ENCODE data around the gene NOSTRIN. TPM values are rescaled to one million over a fixed set of nuclear protein-coding genes. Genes with fewer than 3 reads are reported as not detected.
"Not testable (repeated sequence)": the region's sequence is repeated elsewhere in the genome, so short reads cannot be mapped to it uniquely, and the experiment has no call there.

NOSTRIN gene
- total RNA-seq, 4 donors from 2014 or later, result 10.1 to 48.1 (median 18.0) TPM

- no peaks in the 10 kb centered on the region for H3K36me3 ChIP-seq
- no peaks in the 10 kb centered on the region for H3K27me3 ChIP-seq
- H3K4me3 ChIP-seq (replicated peaks in 1 of 3), result no peak overlapping the region
- 85 to 91% methylated on average over 5 of the region's 5 CpGs for WGBS, 2 donors
- no peak for DNase-seq
- no peaks in the 10 kb centered on the region for H3K9me3 ChIP-seq
- no peak for TF ChIP-seq POLR2A (IDR thresholded peaks at IDR 0.05)
- TF ChIP-seq, protein P1, sequence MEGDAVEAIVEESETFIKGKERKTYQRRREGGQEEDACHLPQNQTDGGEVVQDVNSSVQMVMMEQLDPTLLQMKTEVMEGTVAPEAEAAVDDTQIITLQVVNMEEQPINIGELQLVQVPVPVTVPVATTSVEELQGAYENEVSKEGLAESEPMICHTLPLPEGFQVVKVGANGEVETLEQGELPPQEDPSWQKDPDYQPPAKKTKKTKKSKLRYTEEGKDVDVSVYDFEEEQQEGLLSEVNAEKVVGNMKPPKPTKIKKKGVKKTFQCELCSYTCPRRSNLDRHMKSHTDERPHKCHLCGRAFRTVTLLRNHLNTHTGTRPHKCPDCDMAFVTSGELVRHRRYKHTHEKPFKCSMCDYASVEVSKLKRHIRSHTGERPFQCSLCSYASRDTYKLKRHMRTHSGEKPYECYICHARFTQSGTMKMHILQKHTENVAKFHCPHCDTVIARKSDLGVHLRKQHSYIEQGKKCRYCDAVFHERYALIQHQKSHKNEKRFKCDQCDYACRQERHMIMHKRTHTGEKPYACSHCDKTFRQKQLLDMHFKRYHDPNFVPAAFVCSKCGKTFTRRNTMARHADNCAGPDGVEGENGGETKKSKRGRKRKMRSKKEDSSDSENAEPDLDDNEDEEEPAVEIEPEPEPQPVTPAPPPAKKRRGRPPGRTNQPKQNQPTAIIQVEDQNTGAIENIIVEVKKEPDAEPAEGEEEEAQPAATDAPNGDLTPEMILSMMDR (IDR thresholded peaks at IDR 0.05), result no peak
- intact Hi-C loops (cut with DNase I), result no loop called here
- H3K27ac ChIP-seq, result no peak overlapping the region
- H3K4me1 ChIP-seq, result peaks cover 0 to 4% of the 10 kb centered on the region in 2 donors
Observed at GRCh38 chr2:168790226-168790902, 12.1 kb upstream of the NOSTRIN start.

GRCh38 chr2:168791140-168791539, 11.3 kb upstream of the NOSTRIN start:
- H3K27me3 ChIP-seq; H3K27ac ChIP-seq; intact Hi-C loops (cut with DNase I); H3K4me1 ChIP-seq; H3K4me3 ChIP-seq (replicated peaks in 1 of 3); DNase-seq; H3K9me3 ChIP-seq; H3K36me3 ChIP-seq: not testable (repeated sequence)
- WGBS, 2 donors, result 85 to 98% methylated on average over 2 of the region's 2 CpGs

DNA sequence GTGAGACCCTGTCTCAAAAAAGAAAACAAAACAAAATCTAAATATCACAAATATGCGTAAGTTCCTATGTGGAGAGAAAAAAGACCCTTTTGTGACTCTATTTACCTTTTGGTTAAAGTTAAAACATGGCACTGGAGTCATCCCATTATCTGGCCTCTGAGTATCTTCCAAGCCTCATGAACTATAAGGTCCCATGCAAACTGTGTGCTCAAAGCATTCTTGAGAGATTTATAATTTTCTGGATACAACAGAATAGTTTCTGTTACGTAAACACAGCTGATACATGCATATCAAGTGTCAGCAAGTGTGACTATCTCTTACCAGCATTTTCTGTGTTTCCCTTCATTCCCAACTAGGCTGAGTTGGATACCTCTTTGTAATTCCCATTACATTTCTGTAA, 8.8 kb upstream of the NOSTRIN start:
- H3K27ac ChIP-seq, result no peak overlapping the region
- H3K9me3 ChIP-seq, result no peaks in the 10 kb centered on the region
- peaks cover 5% of the 10 kb centered on the region in 2 donors for H3K4me1 ChIP-seq
- 50 to 74% methylated on average over 2 of the region's 2 CpGs for WGBS, 2 donors
- H3K27me3 ChIP-seq, result no peaks in the 10 kb centered on the region
- intact Hi-C loops (cut with DNase I), result no loop called here
- H3K4me3 ChIP-seq (replicated peaks in 1 of 3), result no peak overlapping the region
- TF ChIP-seq, protein P1 (IDR thresholded peaks at IDR 0.05), result no peak
- no peak for TF ChIP-seq POLR2A (IDR thresholded peaks at IDR 0.05)
- DNase-seq, result no peak
- H3K36me3 ChIP-seq, result no peaks in the 10 kb centered on the region

DNA sequence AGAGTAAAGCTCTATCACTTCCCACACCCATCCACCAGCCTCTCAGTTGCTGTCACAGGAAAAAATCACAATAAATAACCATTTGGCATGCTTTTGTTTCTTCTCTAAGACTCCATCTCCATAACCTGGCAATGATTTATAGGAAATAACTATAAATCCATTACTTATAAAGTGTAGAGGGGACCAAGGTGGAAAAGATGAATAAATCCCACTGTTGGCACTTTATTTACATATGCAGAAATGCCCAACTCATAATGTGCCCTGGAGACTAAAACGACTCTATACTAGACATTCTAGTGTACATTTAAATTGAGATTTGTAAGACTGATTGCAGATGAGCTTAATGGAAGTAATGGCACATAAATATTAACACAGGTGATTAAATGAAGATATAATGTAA, 7.5 kb upstream of the NOSTRIN start:
- H3K4me3 ChIP-seq (replicated peaks in 1 of 3), result no peak overlapping the region
- H3K4me1 ChIP-seq, result peaks cover 15 to 18% of the 10 kb centered on the region in 2 donors
- WGBS, 2 donors, result 82 to 88% methylated on average over 1 of the region's 1 CpG
- TF ChIP-seq, protein P1 (IDR thresholded peaks at IDR 0.05), result no peak
- TF ChIP-seq POLR2A (IDR thresholded peaks at IDR 0.05), result no peak
- intact Hi-C loops (cut with DNase I), result no loop called here
- no peaks in the 10 kb centered on the region for H3K27me3 ChIP-seq
- H3K9me3 ChIP-seq, result no peaks in the 10 kb centered on the region
- DNase-seq, result no peak
- no peak overlapping the region for H3K27ac ChIP-seq
- no peaks in the 10 kb centered on the region for H3K36me3 ChIP-seq

DNA sequence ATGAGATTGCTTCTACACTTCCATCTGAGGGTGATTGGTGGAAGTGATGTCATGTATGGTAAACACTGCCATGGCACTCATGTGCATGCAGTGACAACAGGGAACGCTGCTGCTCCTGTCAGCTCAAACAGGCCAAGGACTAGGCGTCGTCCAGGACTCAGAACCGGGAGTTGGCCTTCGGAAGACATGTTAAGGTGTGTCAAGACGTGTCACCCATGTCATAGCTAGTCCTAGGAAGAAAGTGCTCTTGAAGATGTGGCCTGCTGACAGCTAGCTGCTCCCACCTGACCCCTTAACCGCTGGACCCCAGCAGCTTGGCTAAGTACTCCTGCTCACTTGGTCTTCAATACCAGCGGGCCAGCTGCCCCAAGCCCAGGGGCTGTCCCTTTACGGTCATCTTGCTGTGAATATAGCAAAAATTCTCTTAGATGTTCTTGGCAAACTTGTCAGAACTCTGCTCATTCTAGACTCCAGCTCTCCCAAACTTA, 6.3 kb upstream of the NOSTRIN start:
- Histone ChIP-seq H3K36me3 (no peaks in the 10 kb centered on the region), H3K4me3 (replicated peaks in 1 of 3) (no peak overlapping the region), H3K27me3 (no peaks in the 10 kb centered on the region), H3K9me3 (no peaks in the 10 kb centered on the region), H3K4me1 (peaks cover 15 to 18% of the 10 kb centered on the region in 2 donors), H3K27ac (peak overlapping the region in 1 of 3 donors; percentile 22)
- intact Hi-C loops (cut with DNase I), result no loop called here
- WGBS, 2 donors, result 83 to 85% methylated on average over 9 of the region's 9 CpGs
- no peak for DNase-seq
- TF ChIP-seq POLR2A (IDR thresholded peaks at IDR 0.05), result no peak
- TF ChIP-seq, protein P1 (IDR thresholded peaks at IDR 0.05), result no peak
